GM12878 (cell line): ENCODE data around the gene IGLON5. TPM values are rescaled to one million over a fixed set of nuclear protein-coding genes. Genes with fewer than 3 reads are reported as not detected.

ENCODE experiments used
- CHD2 ChIP-seq: IDR thresholded peaks from 2 replicates; pipeline ENCODE4 v1.6.1; 2011; ENCODE audit warnings: low read depth, low read length, improper control_type of control experiment, borderline replicate concordance
- HSF1 ChIP-seq: fragments of 150-350 bp; IDR thresholded peaks from 2 replicates; pipeline ENCODE4 v1.6.1; 2014; ENCODE audit warnings: mild to moderate bottlenecking, low read depth, low read length
- PAX5 ChIP-seq: IDR thresholded peaks from 2 replicates; pipeline ENCODE4 v1.6.1; 2011; ENCODE audit warnings: low read depth, low read length, borderline replicate concordance
- TCF7 ChIP-seq: IDR thresholded peaks from 2 replicates; pipeline ENCODE4 v1.6.1; 2014; ENCODE audit warnings: antibody characterized with exemption, borderline replicate concordance
- ZBED1 ChIP-seq: IDR thresholded peaks from 2 replicates; pipeline ENCODE4 v1.6.1; 2016; ENCODE audit warnings: borderline replicate concordance
- ZNF274 ChIP-seq: IDR thresholded peaks from one replicate; pipeline ENCODE4 v1.8.0; 2011; ENCODE audit not compliant: insufficient read length, insufficient read depth
- polyA plus RNA-seq, 11 experiments: library from polyadenylated mRNA; depleted of rRNA in 4 of 11; unstranded in 6 of 11; stranded (reverse) in 5 of 11; fragments of >200 nt; fragmentation: Nextera tagmentation in 4 of 11; fragmentation: Illumina TruSeq in 1 of 11; extraction: Ambion mirVana in 4 of 11; extraction: Trizol in 1 of 11; gene quantifications; 1 replicate in 1 of 11; 2 replicates in 10 of 11; pipeline versions ENCODE4 v1.2.1 to v1.2.3, GENCODE V29; 2011 to 2016; ENCODE audit warnings: inconsistent platforms in 2 of 11, missing spikeins in 2 of 11, low read depth in 1 of 11
- total RNA-seq, 4 experiments: library from RNA; depleted of rRNA in 3 of 4; stranded (reverse); fragments of >200 nt in 3 of 4; fragmentation: Illumina TruSeq in 1 of 4; extraction: Trizol in 1 of 4; gene quantifications; 2 replicates each; pipeline versions ENCODE4 v1.2.1 to v1.2.3, GENCODE V29; 2013 to 2021
- TF ChIP-seq, protein P1 (sequence below): IDR thresholded peaks from 2 replicates; pipeline ENCODE4 v1.6.1; 2012; ENCODE audit warnings: low read depth, low read length, improper control_type of control experiment
- TF ChIP-seq, protein P2 (sequence below): fragments of 450-650 bp; IDR thresholded peaks from 2 replicates; pipeline ENCODE4 v1.6.1; 2018; ENCODE audit warnings: mild to moderate bottlenecking, low read depth, moderate library complexity; ENCODE audit not compliant: partially characterized antibody
- TF ChIP-seq, protein P3 (sequence below): fragments of 450-650 bp; IDR thresholded peaks from 2 replicates; pipeline ENCODE4 v1.6.1; 2017; ENCODE audit warnings: mild to moderate bottlenecking, moderate library complexity

Gene IGLON5
- total and polyA plus RNA-seq, 10 of the 15 experiments (the other 5 are each of a cell fraction or from before 2014, with no cell fraction given), result not detected

- TF ChIP-seq, protein P1, sequence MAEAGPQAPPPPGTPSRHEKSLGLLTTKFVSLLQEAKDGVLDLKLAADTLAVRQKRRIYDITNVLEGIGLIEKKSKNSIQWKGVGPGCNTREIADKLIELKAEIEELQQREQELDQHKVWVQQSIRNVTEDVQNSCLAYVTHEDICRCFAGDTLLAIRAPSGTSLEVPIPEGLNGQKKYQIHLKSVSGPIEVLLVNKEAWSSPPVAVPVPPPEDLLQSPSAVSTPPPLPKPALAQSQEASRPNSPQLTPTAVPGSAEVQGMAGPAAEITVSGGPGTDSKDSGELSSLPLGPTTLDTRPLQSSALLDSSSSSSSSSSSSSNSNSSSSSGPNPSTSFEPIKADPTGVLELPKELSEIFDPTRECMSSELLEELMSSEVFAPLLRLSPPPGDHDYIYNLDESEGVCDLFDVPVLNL, result no peak
- TF ChIP-seq TCF7 (no peak), ZNF274 (no peak), CHD2 (no peak), PAX5 (no peak), ZBED1 (no peak), HSF1 (no peak)
- TF ChIP-seq, protein P2, sequence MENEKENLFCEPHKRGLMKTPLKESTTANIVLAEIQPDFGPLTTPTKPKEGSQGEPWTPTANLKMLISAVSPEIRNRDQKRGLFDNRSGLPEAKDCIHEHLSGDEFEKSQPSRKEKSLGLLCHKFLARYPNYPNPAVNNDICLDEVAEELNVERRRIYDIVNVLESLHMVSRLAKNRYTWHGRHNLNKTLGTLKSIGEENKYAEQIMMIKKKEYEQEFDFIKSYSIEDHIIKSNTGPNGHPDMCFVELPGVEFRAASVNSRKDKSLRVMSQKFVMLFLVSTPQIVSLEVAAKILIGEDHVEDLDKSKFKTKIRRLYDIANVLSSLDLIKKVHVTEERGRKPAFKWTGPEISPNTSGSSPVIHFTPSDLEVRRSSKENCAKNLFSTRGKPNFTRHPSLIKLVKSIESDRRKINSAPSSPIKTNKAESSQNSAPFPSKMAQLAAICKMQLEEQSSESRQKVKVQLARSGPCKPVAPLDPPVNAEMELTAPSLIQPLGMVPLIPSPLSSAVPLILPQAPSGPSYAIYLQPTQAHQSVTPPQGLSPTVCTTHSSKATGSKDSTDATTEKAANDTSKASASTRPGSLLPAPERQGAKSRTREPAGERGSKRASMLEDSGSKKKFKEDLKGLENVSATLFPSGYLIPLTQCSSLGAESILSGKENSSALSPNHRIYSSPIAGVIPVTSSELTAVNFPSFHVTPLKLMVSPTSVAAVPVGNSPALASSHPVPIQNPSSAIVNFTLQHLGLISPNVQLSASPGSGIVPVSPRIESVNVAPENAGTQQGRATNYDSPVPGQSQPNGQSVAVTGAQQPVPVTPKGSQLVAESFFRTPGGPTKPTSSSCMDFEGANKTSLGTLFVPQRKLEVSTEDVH, result no peak
- TF ChIP-seq, protein P3, sequence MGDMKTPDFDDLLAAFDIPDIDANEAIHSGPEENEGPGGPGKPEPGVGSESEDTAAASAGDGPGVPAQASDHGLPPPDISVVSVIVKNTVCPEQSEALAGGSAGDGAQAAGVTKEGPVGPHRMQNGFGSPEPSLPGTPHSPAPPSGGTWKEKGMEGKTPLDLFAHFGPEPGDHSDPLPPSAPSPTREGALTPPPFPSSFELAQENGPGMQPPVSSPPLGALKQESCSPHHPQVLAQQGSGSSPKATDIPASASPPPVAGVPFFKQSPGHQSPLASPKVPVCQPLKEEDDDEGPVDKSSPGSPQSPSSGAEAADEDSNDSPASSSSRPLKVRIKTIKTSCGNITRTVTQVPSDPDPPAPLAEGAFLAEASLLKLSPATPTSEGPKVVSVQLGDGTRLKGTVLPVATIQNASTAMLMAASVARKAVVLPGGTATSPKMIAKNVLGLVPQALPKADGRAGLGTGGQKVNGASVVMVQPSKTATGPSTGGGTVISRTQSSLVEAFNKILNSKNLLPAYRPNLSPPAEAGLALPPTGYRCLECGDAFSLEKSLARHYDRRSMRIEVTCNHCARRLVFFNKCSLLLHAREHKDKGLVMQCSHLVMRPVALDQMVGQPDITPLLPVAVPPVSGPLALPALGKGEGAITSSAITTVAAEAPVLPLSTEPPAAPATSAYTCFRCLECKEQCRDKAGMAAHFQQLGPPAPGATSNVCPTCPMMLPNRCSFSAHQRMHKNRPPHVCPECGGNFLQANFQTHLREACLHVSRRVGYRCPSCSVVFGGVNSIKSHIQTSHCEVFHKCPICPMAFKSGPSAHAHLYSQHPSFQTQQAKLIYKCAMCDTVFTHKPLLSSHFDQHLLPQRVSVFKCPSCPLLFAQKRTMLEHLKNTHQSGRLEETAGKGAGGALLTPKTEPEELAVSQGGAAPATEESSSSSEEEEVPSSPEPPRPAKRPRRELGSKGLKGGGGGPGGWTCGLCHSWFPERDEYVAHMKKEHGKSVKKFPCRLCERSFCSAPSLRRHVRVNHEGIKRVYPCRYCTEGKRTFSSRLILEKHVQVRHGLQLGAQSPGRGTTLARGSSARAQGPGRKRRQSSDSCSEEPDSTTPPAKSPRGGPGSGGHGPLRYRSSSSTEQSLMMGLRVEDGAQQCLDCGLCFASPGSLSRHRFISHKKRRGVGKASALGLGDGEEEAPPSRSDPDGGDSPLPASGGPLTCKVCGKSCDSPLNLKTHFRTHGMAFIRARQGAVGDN, result no peak
- TF ChIP-seq, all 136 proteins: peak for 0
Observed at GRCh38 chr19:51337141-51337860, 25.9 kb downstream of the IGLON5 start (continued).
